Hepatocyte (in vitro differentiated cells): ENCODE results near the gene SNTN. TPM values are rescaled to one million over a fixed set of nuclear protein-coding genes. Genes with fewer than 3 reads are reported as not detected.

ENCODE experiments used
- DNase-seq: peaks from one replicate; pipeline ENCODE4 v3.0.0-alpha.2; 2016; ENCODE audit warnings: low spot score
- H2AFZ ChIP-seq: fragments of 200-600 bp; sonication (generic); 2 replicates; pipeline ENCODE4 v1.6.0; 2016; ENCODE audit warnings: antibody characterized with exemption, mild to moderate bottlenecking
- H3K27ac ChIP-seq: fragments of 200-600 bp; sonication (generic); 2 replicates; pipeline ENCODE4 v1.5.1; 2016; ENCODE audit warnings: mild to moderate bottlenecking
- H3K27me3 ChIP-seq: fragments of 200-600 bp; sonication (generic); 2 replicates; pipeline ENCODE4 v1.6.1; 2016
- H3K36me3 ChIP-seq: fragments of 200-600 bp; sonication (generic); replicated peaks from 2 replicates; pipeline ENCODE4 v1.5.1; 2016; ENCODE audit warnings: low read depth; ENCODE audit not compliant: insufficient read depth
- H3K4me1 ChIP-seq: fragments of 200-600 bp; sonication (generic); 2 replicates; pipeline ENCODE4 v1.5.1; 2016; ENCODE audit warnings: mild to moderate bottlenecking, moderate library complexity; ENCODE audit not compliant: insufficient read depth
- H3K4me2 ChIP-seq: fragments of 200-600 bp; sonication (generic); 2 replicates; pipeline ENCODE4 v1.6.0; 2016
- H3K4me3 ChIP-seq: fragments of 200-600 bp; sonication (generic); 2 replicates; pipeline ENCODE4 v1.5.1; 2016; ENCODE audit warnings: mild to moderate bottlenecking
- H3K79me2 ChIP-seq: fragments of 200-600 bp; sonication (generic); 2 replicates; pipeline ENCODE4 v1.6.0; 2017; ENCODE audit warnings: mild to moderate bottlenecking
- H3K9me2 ChIP-seq: fragments of 200-600 bp; sonication (generic); replicated peaks from 2 replicates; pipeline ENCODE4 v1.6.0; 2017; ENCODE audit warnings: mild to moderate bottlenecking; ENCODE audit not compliant: insufficient read depth
- H3K9me3 ChIP-seq: fragments of 200-600 bp; sonication (generic); 2 replicates; pipeline ENCODE4 v1.5.1; 2016; ENCODE audit warnings: low read depth, mild to moderate bottlenecking
- H4K20me1 ChIP-seq: fragments of 200-600 bp; sonication (generic); 2 replicates; pipeline ENCODE4 v1.6.0; 2016; ENCODE audit warnings: mild to moderate bottlenecking; ENCODE audit not compliant: insufficient read depth, poor library complexity, severe bottlenecking
- EZH2 ChIP-seq: fragments of 200-600 bp; sonication (generic); IDR thresholded peaks from 2 replicates; pipeline ENCODE4 v1.6.1; 2016; ENCODE audit warnings: antibody characterized with exemption, mild to moderate bottlenecking, borderline replicate concordance
- EZH2phosphoT487 ChIP-seq: fragments of 200-600 bp; sonication (generic); IDR thresholded peaks from one replicate; pipeline ENCODE4 v1.6.1; 2018; ENCODE audit warnings: antibody characterized with exemption, mild to moderate bottlenecking, low read depth, moderate library complexity; ENCODE audit not compliant: unreplicated experiment, severe bottlenecking
- WGBS: methylation state at CpG from one replicate; pipeline ENCODE4 v1.1.6; 2016; ENCODE audit warnings: low lambda C conversion rate; ENCODE audit errors: missing lambda C conversion rate; 5-methylcytosine and 5-hydroxymethylcytosine counted together
- polyA plus RNA-seq: library from polyadenylated mRNA; unstranded; fragments of >200 nt; fragmentation: Nextera tagmentation; extraction: Ambion mirVana; gene quantifications from 2 replicates; pipeline ENCODE4 v1.2.1, GENCODE V29; 2016
- total RNA-seq: library from RNA; depleted of rRNA; stranded (reverse); fragments of >200 nt; gene quantifications from 2 replicates; pipeline ENCODE4 v1.2.3, GENCODE V29; 2014
- TF ChIP-seq, protein P1 (sequence below): fragments of 200-600 bp; sonication (generic); IDR thresholded peaks from 2 replicates; pipeline ENCODE4 v1.5.1; 2016; ENCODE audit warnings: antibody characterized with exemption, mild to moderate bottlenecking; ENCODE audit not compliant: poor library complexity

The SNTN gene
- total and polyA plus RNA-seq, 2 experiments from 2014 or later, result not detected

DNA sequence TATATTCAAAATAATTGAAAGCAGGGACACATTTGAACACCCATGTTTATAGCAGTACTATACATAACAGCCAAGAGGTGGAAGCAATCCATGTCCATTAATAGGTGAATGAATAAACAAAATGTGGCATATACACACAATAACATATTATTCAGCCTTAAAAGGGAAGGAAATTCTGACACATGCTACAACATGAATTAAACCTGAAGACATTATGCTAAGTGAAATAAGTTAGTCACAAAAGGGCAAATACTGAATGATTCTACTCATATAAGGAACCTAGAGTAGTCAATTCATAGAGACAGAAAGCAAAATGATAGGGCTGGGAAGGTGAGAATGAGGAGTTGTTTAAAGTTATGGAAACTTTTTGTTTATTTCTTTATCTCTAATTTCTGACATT is 40.9 kb downstream of the SNTN start:
- TF ChIP-seq, protein P1, sequence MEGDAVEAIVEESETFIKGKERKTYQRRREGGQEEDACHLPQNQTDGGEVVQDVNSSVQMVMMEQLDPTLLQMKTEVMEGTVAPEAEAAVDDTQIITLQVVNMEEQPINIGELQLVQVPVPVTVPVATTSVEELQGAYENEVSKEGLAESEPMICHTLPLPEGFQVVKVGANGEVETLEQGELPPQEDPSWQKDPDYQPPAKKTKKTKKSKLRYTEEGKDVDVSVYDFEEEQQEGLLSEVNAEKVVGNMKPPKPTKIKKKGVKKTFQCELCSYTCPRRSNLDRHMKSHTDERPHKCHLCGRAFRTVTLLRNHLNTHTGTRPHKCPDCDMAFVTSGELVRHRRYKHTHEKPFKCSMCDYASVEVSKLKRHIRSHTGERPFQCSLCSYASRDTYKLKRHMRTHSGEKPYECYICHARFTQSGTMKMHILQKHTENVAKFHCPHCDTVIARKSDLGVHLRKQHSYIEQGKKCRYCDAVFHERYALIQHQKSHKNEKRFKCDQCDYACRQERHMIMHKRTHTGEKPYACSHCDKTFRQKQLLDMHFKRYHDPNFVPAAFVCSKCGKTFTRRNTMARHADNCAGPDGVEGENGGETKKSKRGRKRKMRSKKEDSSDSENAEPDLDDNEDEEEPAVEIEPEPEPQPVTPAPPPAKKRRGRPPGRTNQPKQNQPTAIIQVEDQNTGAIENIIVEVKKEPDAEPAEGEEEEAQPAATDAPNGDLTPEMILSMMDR, result no peak
- TF ChIP-seq EZH2 (no peak), EZH2phosphoT487 (no peak)
- H4K20me1 ChIP-seq, result no peaks in the 10 kb centered on the region
- H3K4me1 ChIP-seq, result no peaks in the 10 kb centered on the region
- H2AFZ ChIP-seq, result no peak overlapping the region
- no peak overlapping the region for H3K4me3 ChIP-seq
- H3K9me3 ChIP-seq, result no peaks in the 10 kb centered on the region
- DNase-seq, result no peak
- no peaks in the 10 kb centered on the region for H3K79me2 ChIP-seq
- no peaks in the 10 kb centered on the region for H3K36me3 ChIP-seq
- no peaks in the 10 kb centered on the region for H3K9me2 ChIP-seq
- H3K27ac ChIP-seq, result no peak overlapping the region
- H3K27me3 ChIP-seq, result no peaks in the 10 kb centered on the region
- no peak overlapping the region for H3K4me2 ChIP-seq

DNA sequence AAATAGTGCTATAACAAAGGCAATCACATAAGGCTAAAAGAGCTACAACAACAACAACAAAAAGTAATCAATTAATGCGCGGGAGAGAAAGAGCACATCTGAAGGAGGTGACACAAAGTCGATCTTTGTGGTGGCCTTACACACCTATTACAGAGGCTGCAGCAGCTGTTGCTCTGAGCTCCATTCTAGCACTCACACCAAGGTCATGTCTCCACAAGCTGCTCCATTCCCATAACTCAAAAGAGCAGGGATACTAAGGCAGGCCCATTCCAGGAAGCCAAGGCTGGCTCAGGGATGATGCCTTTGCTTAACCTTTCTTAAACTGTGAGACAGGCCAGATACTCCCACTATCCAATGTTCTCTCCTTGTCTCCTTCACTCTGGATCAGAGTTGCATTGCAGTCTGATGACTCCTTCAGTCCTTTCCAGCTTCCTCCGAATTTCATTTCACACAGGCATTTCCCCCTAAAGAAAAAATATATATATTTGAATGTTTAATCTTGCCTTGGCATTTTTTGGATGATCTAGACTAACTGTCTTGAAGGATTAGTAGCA is 52.7 kb downstream of the SNTN start:
- WGBS, result 90% methylated on average over 4 of the region's 4 CpGs
- Histone ChIP-seq H3K4me2 (no peak overlapping the region), H3K79me2 (no peaks in the 10 kb centered on the region), H3K9me3 (no peaks in the 10 kb centered on the region), H3K36me3 (no peaks in the 10 kb centered on the region), H2AFZ (no peak overlapping the region), H3K27me3 (no peaks in the 10 kb centered on the region), H3K4me3 (no peak overlapping the region), H3K27ac (no peak overlapping the region), H4K20me1 (no peaks in the 10 kb centered on the region), H3K9me2 (no peaks in the 10 kb centered on the region), H3K4me1 (no peaks in the 10 kb centered on the region)
- DNase-seq, result no peak
- TF ChIP-seq, protein P1, result no peak
- no peak for TF ChIP-seq EZH2
- TF ChIP-seq EZH2phosphoT487, result no peak

DNA sequence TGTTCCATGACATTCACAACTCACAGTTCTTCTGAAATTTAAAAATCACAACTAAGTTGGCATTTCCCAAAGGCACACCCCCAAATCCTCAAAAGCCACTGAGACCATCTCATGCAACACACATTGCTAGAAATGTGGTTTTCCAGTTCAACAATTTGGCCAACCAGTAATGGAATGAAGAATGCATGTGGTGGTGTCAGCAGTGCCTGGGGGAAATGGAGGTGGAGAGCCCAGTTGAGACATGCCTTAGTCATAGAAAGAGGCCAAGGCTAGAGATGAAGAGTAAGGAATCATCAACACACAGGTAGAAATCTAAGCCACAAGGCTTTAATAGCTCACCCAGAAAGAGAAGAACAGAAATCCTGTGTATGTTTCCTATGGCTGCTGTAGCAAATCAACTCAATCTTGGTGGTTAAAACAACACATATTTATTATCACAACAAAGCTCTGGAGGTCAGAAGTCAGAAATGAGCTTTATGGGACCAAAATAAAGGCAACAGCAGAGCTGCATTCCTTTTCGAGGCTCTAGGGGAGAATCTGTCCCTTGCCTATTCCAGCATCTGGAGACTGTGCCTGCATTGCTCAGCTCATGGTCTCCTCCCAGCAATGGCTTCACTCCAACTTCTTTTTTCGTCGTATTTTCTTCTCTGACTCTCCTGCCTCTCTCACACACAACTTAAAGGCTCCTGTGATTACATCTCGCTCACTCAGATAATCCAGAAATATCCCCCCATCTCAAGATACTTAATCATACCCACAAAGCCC is 54.0 kb downstream of the SNTN start:
- Histone ChIP-seq H3K36me3 (no peaks in the 10 kb centered on the region), H3K4me3 (no peak overlapping the region), H3K79me2 (no peaks in the 10 kb centered on the region), H3K9me2 (no peaks in the 10 kb centered on the region), H3K27me3 (no peaks in the 10 kb centered on the region), H3K4me2 (no peak overlapping the region), H3K4me1 (no peaks in the 10 kb centered on the region), H4K20me1 (no peaks in the 10 kb centered on the region), H3K27ac (no peak overlapping the region), H3K9me3 (no peaks in the 10 kb centered on the region), H2AFZ (no peak overlapping the region)
- no peak for TF ChIP-seq EZH2
- no peak for TF ChIP-seq EZH2phosphoT487
- TF ChIP-seq, protein P1, result no peak
- 90% methylated on average over 4 of the region's 4 CpGs for WGBS
- no peak for DNase-seq
